K562 (cell line): Measurements from ENCODE around the gene UBE3D.

ENCODE experiments used
- ELF4 ChIP-seq: fragments of 450-650 bp; formaldehyde crosslinking; IDR thresholded peaks from 2 replicates; pipeline ENCODE4 v1.4.0; 2022; ENCODE audit warnings: missing genetic modification characterization
- HCFC1 ChIP-seq: IDR thresholded peaks from 2 replicates; pipeline ENCODE4 v1.6.1; 2012; ENCODE audit warnings: low read depth, low read length, improper control_type of control experiment
- PML ChIP-seq: IDR thresholded peaks from 2 replicates; pipeline ENCODE4 v1.6.1; 2012; ENCODE audit warnings: low read length, inconsistent platforms
- SIX5 ChIP-seq, 2 experiments: IDR thresholded peaks; 2 replicates each; pipeline ENCODE4 v1.6.1; 2011; ENCODE audit warnings: low read length in 2 of 2, borderline replicate concordance in 1 of 2, low read depth in 1 of 2, mild to moderate bottlenecking in 1 of 2, moderate library complexity in 1 of 2; ENCODE audit not compliant: insufficient read depth in 1 of 2
- TCF7L2 ChIP-seq: fragments of 150-350 bp; IDR thresholded peaks from 2 replicates; pipeline ENCODE4 v1.6.1; 2016; ENCODE audit warnings: low read depth, mild to moderate bottlenecking, low read length, moderate library complexity
- TF ChIP-seq, protein P1 (sequence below): fragments of 200-800 bp; sonication (Bioruptor generic); IDR thresholded peaks from 2 replicates; pipeline ENCODE4 v1.6.1; 2016; ENCODE audit warnings: missing genetic modification characterization, missing compliant biosample characterization
- TF ChIP-seq, protein P2 (sequence below): sonication (generic); formaldehyde crosslinking; IDR thresholded peaks from 2 replicates; pipeline ENCODE4 v1.9.0; 2022; ENCODE audit warnings: mild to moderate bottlenecking, missing genetic modification reagents
- TF ChIP-seq, protein P3 (sequence below): sonication (generic); formaldehyde crosslinking; IDR thresholded peaks from 2 replicates; pipeline ENCODE4 v1.8.1; 2023; ENCODE audit warnings: mild to moderate bottlenecking, missing genetic modification reagents

DNA sequence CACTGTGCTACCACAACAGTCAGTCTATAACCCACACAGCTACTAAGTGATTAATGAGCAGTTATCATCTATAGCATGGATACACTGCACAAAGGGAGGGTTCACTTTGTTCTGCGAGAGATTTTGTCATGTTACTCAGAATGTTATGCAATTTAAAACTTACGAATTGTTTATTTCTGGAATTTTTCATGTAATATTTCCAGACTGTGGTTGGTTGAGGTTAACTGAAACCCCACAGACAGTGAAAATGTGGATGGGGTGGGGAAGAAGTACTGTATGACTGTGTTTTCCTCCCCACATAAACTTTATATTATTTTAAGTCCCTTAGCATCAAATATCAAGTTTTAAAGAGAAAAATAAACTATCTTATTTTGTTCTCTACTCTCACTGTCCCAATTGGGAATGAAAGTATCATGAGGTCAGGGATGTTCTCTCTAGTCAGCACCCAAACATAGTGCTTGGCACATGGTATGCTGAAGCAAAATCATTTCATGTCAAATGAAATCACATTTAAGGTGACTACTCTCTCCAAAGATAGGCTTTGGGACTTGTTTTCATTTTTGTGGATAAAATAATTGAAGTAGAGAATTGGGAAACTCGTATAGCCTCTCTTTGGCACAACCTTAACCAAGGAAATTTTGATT is 27.2 kb upstream of the UBE3D start:
- no peak for TF ChIP-seq PML
- no peak for TF ChIP-seq SIX5 (IDR thresholded peaks at IDR 0.05; ENCODE audit: borderline replicate concordance in 1 of 2, insufficient read depth in 1 of 2, low read depth in 1 of 2, low read length in 2 of 2)
- TF ChIP-seq ELF4, result no peak
- TF ChIP-seq, protein P1, sequence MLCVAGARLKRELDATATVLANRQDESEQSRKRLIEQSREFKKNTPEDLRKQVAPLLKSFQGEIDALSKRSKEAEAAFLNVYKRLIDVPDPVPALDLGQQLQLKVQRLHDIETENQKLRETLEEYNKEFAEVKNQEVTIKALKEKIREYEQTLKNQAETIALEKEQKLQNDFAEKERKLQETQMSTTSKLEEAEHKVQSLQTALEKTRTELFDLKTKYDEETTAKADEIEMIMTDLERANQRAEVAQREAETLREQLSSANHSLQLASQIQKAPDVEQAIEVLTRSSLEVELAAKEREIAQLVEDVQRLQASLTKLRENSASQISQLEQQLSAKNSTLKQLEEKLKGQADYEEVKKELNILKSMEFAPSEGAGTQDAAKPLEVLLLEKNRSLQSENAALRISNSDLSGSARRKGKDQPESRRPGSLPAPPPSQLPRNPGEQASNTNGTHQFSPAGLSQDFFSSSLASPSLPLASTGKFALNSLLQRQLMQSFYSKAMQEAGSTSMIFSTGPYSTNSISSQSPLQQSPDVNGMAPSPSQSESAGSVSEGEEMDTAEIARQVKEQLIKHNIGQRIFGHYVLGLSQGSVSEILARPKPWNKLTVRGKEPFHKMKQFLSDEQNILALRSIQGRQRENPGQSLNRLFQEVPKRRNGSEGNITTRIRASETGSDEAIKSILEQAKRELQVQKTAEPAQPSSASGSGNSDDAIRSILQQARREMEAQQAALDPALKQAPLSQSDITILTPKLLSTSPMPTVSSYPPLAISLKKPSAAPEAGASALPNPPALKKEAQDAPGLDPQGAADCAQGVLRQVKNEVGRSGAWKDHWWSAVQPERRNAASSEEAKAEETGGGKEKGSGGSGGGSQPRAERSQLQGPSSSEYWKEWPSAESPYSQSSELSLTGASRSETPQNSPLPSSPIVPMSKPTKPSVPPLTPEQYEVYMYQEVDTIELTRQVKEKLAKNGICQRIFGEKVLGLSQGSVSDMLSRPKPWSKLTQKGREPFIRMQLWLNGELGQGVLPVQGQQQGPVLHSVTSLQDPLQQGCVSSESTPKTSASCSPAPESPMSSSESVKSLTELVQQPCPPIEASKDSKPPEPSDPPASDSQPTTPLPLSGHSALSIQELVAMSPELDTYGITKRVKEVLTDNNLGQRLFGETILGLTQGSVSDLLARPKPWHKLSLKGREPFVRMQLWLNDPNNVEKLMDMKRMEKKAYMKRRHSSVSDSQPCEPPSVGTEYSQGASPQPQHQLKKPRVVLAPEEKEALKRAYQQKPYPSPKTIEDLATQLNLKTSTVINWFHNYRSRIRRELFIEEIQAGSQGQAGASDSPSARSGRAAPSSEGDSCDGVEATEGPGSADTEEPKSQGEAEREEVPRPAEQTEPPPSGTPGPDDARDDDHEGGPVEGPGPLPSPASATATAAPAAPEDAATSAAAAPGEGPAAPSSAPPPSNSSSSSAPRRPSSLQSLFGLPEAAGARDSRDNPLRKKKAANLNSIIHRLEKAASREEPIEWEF, result no peak
- no peak for TF ChIP-seq TCF7L2
- TF ChIP-seq, protein P2, sequence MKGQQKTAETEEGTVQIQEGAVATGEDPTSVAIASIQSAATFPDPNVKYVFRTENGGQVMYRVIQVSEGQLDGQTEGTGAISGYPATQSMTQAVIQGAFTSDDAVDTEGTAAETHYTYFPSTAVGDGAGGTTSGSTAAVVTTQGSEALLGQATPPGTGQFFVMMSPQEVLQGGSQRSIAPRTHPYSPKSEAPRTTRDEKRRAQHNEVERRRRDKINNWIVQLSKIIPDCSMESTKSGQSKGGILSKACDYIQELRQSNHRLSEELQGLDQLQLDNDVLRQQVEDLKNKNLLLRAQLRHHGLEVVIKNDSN, result no peak
- TF ChIP-seq, protein P3, sequence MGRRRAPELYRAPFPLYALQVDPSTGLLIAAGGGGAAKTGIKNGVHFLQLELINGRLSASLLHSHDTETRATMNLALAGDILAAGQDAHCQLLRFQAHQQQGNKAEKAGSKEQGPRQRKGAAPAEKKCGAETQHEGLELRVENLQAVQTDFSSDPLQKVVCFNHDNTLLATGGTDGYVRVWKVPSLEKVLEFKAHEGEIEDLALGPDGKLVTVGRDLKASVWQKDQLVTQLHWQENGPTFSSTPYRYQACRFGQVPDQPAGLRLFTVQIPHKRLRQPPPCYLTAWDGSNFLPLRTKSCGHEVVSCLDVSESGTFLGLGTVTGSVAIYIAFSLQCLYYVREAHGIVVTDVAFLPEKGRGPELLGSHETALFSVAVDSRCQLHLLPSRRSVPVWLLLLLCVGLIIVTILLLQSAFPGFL, result no peak
- no peak for TF ChIP-seq HCFC1
